GM12874 (cell line): ENCODE data around the gene MACIR.

Experiments
- CTCF ChIP-seq: IDR thresholded peaks from 2 replicates; pipeline ENCODE4 v1.5.1; 2011; ENCODE audit warnings: low read depth, mild to moderate bottlenecking, control low read depth, low read length, moderate library complexity; ENCODE audit not compliant: insufficient read depth

MACIR gene

GRCh38 chr5:103258368-103258956 is at the start of gene MACIR:
Gene MACIR (plus strand): TSS chr5:103258763. CDS start chr5:103275920, 17,157 bp downstream.
- TF ChIP-seq CTCF = no peak

GRCh38 chr5:103209065-103209464 is 49.5 kb upstream of the MACIR start:
- no peak for TF ChIP-seq CTCF

- no peak for TF ChIP-seq CTCF
Observed at GRCh38 chr5:103210952-103211351, 47.6 kb upstream of the MACIR start.

GRCh38 chr5:103211576-103212561 is 46.7 kb upstream of the MACIR start:
- TF ChIP-seq CTCF = no peak

GRCh38 chr5:103216137-103216536 is 42.4 kb upstream of the MACIR start:
- no peak for TF ChIP-seq CTCF

- TF ChIP-seq CTCF = no peak
Observed at GRCh38 chr5:103216697-103217096, 41.9 kb upstream of the MACIR start.

- TF ChIP-seq CTCF = no peak
Observed at GRCh38 chr5:103217101-103217500, 41.5 kb upstream of the MACIR start.
